K562 (cell line): Measurements from ENCODE around the gene NUP133. TPM values are rescaled to one million over a fixed set of nuclear protein-coding genes. Genes with fewer than 3 reads are reported as not detected.
A peak's percentile ranks its signal among the peaks of the same experiment; 100 is the strongest.

ENCODE experiments used
- AFF1 ChIP-seq, 2 experiments: fragments of 450-650 bp; IDR thresholded peaks; 2 replicates each; pipeline ENCODE4 v1.6.1; 2018; ENCODE audit warnings: mild to moderate bottlenecking in 2 of 2, low read depth in 1 of 2; ENCODE audit not compliant: partially characterized antibody in 2 of 2
- ATF4 ChIP-seq: fragments of 450-650 bp; formaldehyde crosslinking; IDR thresholded peaks from 2 replicates; pipeline ENCODE4 v1.4.0; 2022; ENCODE audit warnings: mild to moderate bottlenecking, moderate library complexity
- CBFA2T2 ChIP-seq: fragments of 450-650 bp; conservative IDR thresholded peaks from 2 replicates; pipeline ENCODE4 v1.6.1; 2017; ENCODE audit warnings: mild to moderate bottlenecking
- CREB3L1 ChIP-seq: fragments of 450-650 bp; IDR thresholded peaks from 2 replicates; pipeline ENCODE4 v1.6.1; 2014; ENCODE audit warnings: low read depth, mild to moderate bottlenecking, moderate library complexity, borderline replicate concordance
- CTCF ChIP-seq, 3 experiments: IDR thresholded peaks in 2 of 3; conservative IDR thresholded peaks in 1 of 3; 2 replicates each; pipeline ENCODE4 v1.5.1; 2011 to 2012; ENCODE audit warnings: low read length in 3 of 3, mild to moderate bottlenecking in 3 of 3, control low read depth in 2 of 3, improper control_type of control experiment in 1 of 3, inconsistent platforms in 1 of 3, low read depth in 1 of 3, mixed read lengths in 1 of 3, moderate library complexity in 1 of 3; ENCODE audit not compliant: insufficient read depth in 2 of 3
- EWSR1 ChIP-seq: fragments of 450-650 bp; IDR thresholded peaks from 2 replicates; pipeline ENCODE4 v1.6.1; 2018; ENCODE audit warnings: borderline replicate concordance, mild to moderate bottlenecking, low read depth, moderate library complexity; ENCODE audit not compliant: partially characterized antibody
- FIP1L1 ChIP-seq: fragments of 200-400 bp; formaldehyde crosslinking; IDR thresholded peaks from 2 replicates; pipeline ENCODE4 v1.6.1; 2018; ENCODE audit warnings: mild to moderate bottlenecking, low read depth, low read length; ENCODE audit not compliant: poor library complexity, severe bottlenecking
- L3MBTL2 ChIP-seq: fragments of 450-650 bp; IDR thresholded peaks from 2 replicates; pipeline ENCODE4 v1.6.1; 2016; ENCODE audit warnings: mild to moderate bottlenecking, moderate library complexity
- MTF1 ChIP-seq: fragments of 250-450 bp; sonication (Bioruptor Pico); IDR thresholded peaks from 2 replicates; pipeline ENCODE4 v1.9.0; 2021; ENCODE audit warnings: moderate library complexity, mild to moderate bottlenecking, inconsistent platforms, borderline replicate concordance
- PREB ChIP-seq: sonication (generic); formaldehyde crosslinking; IDR thresholded peaks from 2 replicates; pipeline ENCODE4 v1.8.1; 2023; ENCODE audit warnings: mild to moderate bottlenecking, missing genetic modification reagents
- RBBP5 ChIP-seq: fragments of 200-600 bp; sonication (generic); IDR thresholded peaks from 2 replicates; pipeline ENCODE4 v1.6.1; 2012; ENCODE audit warnings: borderline replicate concordance, mild to moderate bottlenecking, low read length, control low read depth, inconsistent platforms; ENCODE audit not compliant: insufficient read depth, poor library complexity, severe bottlenecking
- XRCC3 ChIP-seq: fragments of 450-650 bp; IDR thresholded peaks from 2 replicates; pipeline ENCODE4 v1.6.1; 2017; ENCODE audit warnings: mild to moderate bottlenecking, moderate library complexity
- ZNF140 ChIP-seq: fragments of 250-450 bp; sonication (Bioruptor Pico); IDR thresholded peaks from 2 replicates; pipeline ENCODE4 v1.8.0; 2021; ENCODE audit warnings: moderate library complexity, mild to moderate bottlenecking, inconsistent platforms
- ZNF282 ChIP-seq: sonication (generic); formaldehyde crosslinking; IDR thresholded peaks from 2 replicates; pipeline ENCODE4 v1.8.1; 2023; ENCODE audit warnings: missing genetic modification reagents
- ZSCAN29 ChIP-seq: fragments of 450-650 bp; IDR thresholded peaks from 2 replicates; pipeline ENCODE4 v1.6.1; 2017
- polyA plus RNA-seq, 8 experiments: library from polyadenylated mRNA; depleted of rRNA in 4 of 8; stranded (reverse) in 5 of 8; unstranded in 3 of 8; fragments of >200 nt; fragmentation: Nextera tagmentation in 2 of 8; fragmentation: Illumina TruSeq in 1 of 8; extraction: Ambion mirVana in 2 of 8; extraction: Trizol in 1 of 8; gene quantifications; 2 replicates each; pipeline versions ENCODE4 v1.2.1 to v1.2.3, GENCODE V29; 2011 to 2014; ENCODE audit warnings: inconsistent platforms in 1 of 8, missing spikeins in 1 of 8
- total RNA-seq, 7 experiments: library from RNA; depleted of rRNA in 6 of 7; stranded (reverse); fragments of >200 nt in 6 of 7; fragmentation: Illumina TruSeq in 2 of 7; extraction: Trizol in 2 of 7; gene quantifications; 2 replicates each; pipeline versions ENCODE4 v1.2.1 to v1.2.3, GENCODE V29; 2011 to 2021; ENCODE audit warnings: low replicate concordance in 1 of 7

The NUP133 gene
- total and polyA plus RNA-seq, 9 of the 15 experiments (the other 6 are each of a cell fraction or from before 2014, with no cell fraction given), result 21.7 to 85.1 (median 61.3) TPM

- TF ChIP-seq ATF4 (CRISPR knock-in tag), result no peak
- TF ChIP-seq CREB3L1, result no peak
- peak; percentile 94 for TF ChIP-seq PREB (CRISPR knock-in tag)
- no peak for TF ChIP-seq ZNF140 (CRISPR knock-in tag)
- no peak for TF ChIP-seq CBFA2T2
- TF ChIP-seq MTF1 (CRISPR knock-in tag), result no peak
- TF ChIP-seq FIP1L1, result no peak
- no peak for TF ChIP-seq XRCC3
- no peak for TF ChIP-seq RBBP5
- peak; percentile 36; the same call in 1 of the 2 replicates for TF ChIP-seq L3MBTL2
- TF ChIP-seq EWSR1, result no peak
- no peak for TF ChIP-seq AFF1 (IDR thresholded peaks at IDR 0.05; ENCODE audit: low read depth in 1 of 2, partially characterized antibody in 2 of 2)
- TF ChIP-seq ZNF282 (CRISPR knock-in tag), result no peak
- 0 out of 2 replicates have a peak, but pooled peaks have one; percentile 53 for TF ChIP-seq ZSCAN29
- peak; percentile 81 to 94 (median 91) for TF ChIP-seq CTCF (IDR thresholded peaks at IDR 0.05 in 2 of 3, conservative IDR thresholded peaks at IDR 0.05 in 1 of 3; ENCODE audit: insufficient read depth in 2 of 3, low read depth in 1 of 3, low read length in 3 of 3)
These were observed 6.6 kb upstream of the NUP133 start (continued) for GRCh38 chr1:229514578-229515275.
